ENCODE data around the gene CAMTA1.

The CAMTA1 gene

DNA sequence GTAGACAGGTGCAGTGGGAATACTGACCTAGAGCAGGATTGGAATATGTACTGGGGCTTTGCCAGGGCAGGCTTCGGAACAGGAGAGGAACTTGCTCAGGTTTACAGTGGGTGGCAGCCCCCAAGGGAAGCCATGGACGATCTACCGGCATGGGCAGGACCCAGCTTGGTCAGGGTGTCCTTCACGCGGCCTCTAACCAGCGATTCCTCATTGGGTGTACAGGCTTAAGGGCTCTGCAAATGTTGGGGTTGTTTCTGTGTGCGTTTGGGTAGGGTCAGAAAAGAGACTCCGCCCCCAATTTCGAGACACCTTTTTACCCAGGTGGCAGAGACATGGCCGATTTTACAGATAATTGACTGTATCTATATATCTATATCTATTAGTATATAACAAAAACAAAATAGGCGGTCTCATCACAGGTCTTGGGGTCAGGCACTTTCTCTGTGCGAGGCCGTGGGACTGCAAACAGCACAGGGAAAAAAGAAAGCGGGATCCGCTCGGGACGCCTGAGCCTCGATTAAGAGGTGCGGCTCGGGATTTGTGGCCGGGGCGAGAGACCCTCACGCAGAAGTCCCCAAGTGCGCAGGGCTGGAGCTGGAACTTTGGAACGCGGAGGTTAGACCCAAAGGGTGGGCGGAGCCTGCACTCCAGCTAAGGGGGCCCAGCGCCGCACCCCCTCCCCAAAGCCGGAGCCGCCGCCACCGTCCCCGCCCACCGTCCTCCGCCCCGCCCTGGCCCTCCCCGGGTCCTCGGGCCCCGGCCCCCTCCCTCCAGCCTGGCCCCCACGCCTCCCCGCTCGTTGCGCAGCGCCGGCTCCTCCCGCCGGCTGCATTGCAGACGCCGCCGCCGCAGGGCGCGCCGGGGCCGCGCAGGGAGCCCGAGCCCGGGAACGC lies 918.3 kb downstream of the CAMTA1 start:
- no peak overlapping the region for H3K9ac ChIP-seq (ENCODE audit: low read length)
- H3K36me3 ChIP-seq (ENCODE audit: low read length), result no peaks in the 10 kb centered on the region
- no peaks in the 10 kb centered on the region for H3K79me2 ChIP-seq (ENCODE audit: insufficient read depth, low read length)
- H3K27ac ChIP-seq (ENCODE audit: low read depth, low read length), result no peak overlapping the region
- no peaks in the 10 kb centered on the region for H3K9me2 ChIP-seq (replicated peaks; ENCODE audit: insufficient read depth, low read length)
- H4K20me1 ChIP-seq (ENCODE audit: low read depth, low read length), result no peaks in the 10 kb centered on the region
- H3K9me3 ChIP-seq (ENCODE audit: insufficient read depth, low read length), result no peaks in the 10 kb centered on the region
- no peaks in the 10 kb centered on the region for H3K27me3 ChIP-seq (ENCODE audit: low read length)
- no peak overlapping the region for H2AFZ ChIP-seq (ENCODE audit: low read depth, low read length, severe bottlenecking)
- H3F3A ChIP-seq (ENCODE audit: insufficient read depth), result no peaks in the 10 kb centered on the region
- H3K4me3 ChIP-seq (ENCODE audit: insufficient read depth, low read length, poor library complexity, severe bottlenecking), result no peak overlapping the region
- no peak overlapping the region for H3K4me2 ChIP-seq (ENCODE audit: low read depth, low read length, poor library complexity, severe bottlenecking)
- no peak for TF ChIP-seq EZH2phosphoT487 (conservative IDR thresholded peaks at IDR 0.05; ENCODE audit: low read length)
- TF ChIP-seq, protein P1, sequence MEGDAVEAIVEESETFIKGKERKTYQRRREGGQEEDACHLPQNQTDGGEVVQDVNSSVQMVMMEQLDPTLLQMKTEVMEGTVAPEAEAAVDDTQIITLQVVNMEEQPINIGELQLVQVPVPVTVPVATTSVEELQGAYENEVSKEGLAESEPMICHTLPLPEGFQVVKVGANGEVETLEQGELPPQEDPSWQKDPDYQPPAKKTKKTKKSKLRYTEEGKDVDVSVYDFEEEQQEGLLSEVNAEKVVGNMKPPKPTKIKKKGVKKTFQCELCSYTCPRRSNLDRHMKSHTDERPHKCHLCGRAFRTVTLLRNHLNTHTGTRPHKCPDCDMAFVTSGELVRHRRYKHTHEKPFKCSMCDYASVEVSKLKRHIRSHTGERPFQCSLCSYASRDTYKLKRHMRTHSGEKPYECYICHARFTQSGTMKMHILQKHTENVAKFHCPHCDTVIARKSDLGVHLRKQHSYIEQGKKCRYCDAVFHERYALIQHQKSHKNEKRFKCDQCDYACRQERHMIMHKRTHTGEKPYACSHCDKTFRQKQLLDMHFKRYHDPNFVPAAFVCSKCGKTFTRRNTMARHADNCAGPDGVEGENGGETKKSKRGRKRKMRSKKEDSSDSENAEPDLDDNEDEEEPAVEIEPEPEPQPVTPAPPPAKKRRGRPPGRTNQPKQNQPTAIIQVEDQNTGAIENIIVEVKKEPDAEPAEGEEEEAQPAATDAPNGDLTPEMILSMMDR (IDR thresholded peaks at IDR 0.05; ENCODE audit: insufficient read depth, low read length, poor library complexity, severe bottlenecking), result no peak

DNA sequence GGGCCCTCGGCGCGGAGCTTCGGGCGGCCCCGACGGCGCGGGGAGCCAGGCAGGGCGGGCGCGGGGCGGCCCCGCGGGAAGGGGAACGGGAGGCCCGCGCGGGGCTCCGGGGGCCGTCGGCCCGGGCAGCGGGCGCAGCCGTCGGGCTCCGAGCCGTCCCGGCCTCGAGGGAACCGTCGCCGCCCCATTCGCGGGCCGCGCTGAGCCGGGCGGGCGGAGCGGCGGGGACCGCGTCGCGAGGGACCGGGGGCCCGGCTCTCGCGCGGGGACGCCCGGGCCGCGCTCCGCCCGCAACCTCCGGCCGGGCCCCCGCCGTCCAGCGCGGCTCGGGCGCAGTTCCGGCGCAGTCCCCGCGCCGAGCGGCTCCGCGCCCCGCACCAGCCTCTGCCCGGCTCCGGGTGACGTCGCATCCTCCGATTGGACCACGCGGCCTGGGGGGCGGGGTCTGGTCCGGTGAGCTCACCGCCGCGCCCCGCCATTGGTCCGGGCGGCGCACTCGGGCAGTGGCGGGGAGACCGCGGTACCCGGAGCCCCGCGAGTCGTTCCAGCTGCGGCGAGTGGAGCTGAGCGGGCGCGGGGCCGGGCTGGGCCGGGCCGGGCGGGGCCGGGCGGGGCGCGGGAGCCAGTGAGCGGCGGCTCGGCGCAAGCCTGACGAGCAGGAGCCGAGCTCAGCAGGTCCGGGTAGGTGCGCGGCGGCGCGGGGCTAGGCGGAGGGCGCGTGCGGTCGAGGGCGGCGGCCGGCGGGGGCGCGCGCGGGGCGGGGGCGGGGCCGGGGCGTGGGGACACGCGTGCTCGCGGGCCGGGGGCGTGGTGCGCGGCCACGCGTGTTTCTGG lies 919.2 kb downstream of the CAMTA1 start:
- H3K4me3 ChIP-seq (ENCODE audit: insufficient read depth, low read length, poor library complexity, severe bottlenecking), result no peak overlapping the region
- H3K79me2 ChIP-seq (ENCODE audit: insufficient read depth, low read length), result no peaks in the 10 kb centered on the region
- no peak for TF ChIP-seq EZH2phosphoT487 (conservative IDR thresholded peaks at IDR 0.05; ENCODE audit: low read length)
- TF ChIP-seq, protein P1 (IDR thresholded peaks at IDR 0.05; ENCODE audit: insufficient read depth, low read length, poor library complexity, severe bottlenecking), result no peak
- H3K9me3 ChIP-seq (ENCODE audit: insufficient read depth, low read length), result no peaks in the 10 kb centered on the region
- no peaks in the 10 kb centered on the region for H3F3A ChIP-seq (ENCODE audit: insufficient read depth)
- no peaks in the 10 kb centered on the region for H4K20me1 ChIP-seq (ENCODE audit: low read depth, low read length)
- no peak overlapping the region for H2AFZ ChIP-seq (ENCODE audit: low read depth, low read length, severe bottlenecking)
- H3K27me3 ChIP-seq (ENCODE audit: low read length), result no peaks in the 10 kb centered on the region
- H3K9me2 ChIP-seq (replicated peaks; ENCODE audit: insufficient read depth, low read length), result no peaks in the 10 kb centered on the region
- no peak overlapping the region for H3K27ac ChIP-seq (ENCODE audit: low read depth, low read length)
- no peaks in the 10 kb centered on the region for H3K36me3 ChIP-seq (ENCODE audit: low read length)
- H3K4me2 ChIP-seq (ENCODE audit: low read depth, low read length, poor library complexity, severe bottlenecking), result no peak overlapping the region
- H3K9ac ChIP-seq (ENCODE audit: low read length), result no peak overlapping the region

DNA sequence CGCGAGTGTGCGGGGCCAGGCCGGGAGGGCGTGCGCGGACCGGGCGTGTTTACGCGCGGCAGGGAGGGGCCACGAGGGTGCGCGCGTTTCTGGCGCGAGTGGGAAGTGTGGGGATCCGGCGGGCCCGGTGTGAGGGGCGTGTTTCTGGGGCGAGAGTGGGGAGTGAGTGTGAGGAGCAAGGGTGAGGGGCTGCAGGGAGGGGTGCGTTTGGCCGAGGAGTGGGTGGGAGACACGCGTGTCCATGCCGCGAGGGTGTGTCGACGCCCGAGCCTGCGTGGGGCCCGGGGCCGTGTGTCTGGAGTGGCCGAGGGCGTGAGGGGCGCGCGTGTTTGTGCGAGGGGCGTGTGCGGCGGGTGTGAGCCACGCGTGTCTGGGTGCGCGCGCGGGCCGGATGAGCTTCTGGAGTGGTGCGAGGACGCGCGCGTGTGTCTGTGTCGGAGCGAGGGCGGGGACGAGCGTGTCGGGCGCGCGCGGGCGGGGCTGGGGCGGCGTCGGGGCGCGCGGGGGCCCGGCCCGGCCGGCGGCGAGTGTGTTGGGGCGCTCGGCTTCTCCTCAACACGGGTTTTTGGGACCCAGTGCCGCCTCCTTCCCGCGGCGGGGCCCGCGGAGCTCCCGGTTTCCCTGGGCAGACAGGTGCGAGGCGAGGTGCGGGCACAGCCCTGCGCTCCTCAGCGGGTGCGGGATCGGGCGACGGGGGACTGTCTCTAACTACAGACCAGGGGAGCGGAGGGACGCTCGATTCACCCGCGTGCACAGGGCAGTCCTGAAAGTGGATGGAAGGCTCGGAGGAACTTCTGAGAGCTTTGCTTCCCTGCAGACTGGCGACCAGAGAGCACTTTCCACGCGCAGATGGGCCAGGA lies 920.0 kb downstream of the CAMTA1 start:
- Histone ChIP-seq H3K36me3 (ENCODE audit: low read length) (no peaks in the 10 kb centered on the region), H3K9ac (ENCODE audit: low read length) (no peak overlapping the region), H4K20me1 (ENCODE audit: low read depth, low read length) (no peaks in the 10 kb centered on the region), H3K27ac (ENCODE audit: low read depth, low read length) (no peak overlapping the region), H2AFZ (ENCODE audit: low read depth, low read length, severe bottlenecking) (no peak overlapping the region), H3K79me2 (ENCODE audit: insufficient read depth, low read length) (no peaks in the 10 kb centered on the region), H3F3A (ENCODE audit: insufficient read depth) (no peaks in the 10 kb centered on the region), H3K9me2 (replicated peaks; ENCODE audit: insufficient read depth, low read length) (no peaks in the 10 kb centered on the region), H3K27me3 (ENCODE audit: low read length) (no peaks in the 10 kb centered on the region), H3K4me3 (ENCODE audit: insufficient read depth, low read length, poor library complexity, severe bottlenecking) (no peak overlapping the region), H3K9me3 (ENCODE audit: insufficient read depth, low read length) (no peaks in the 10 kb centered on the region), H3K4me2 (ENCODE audit: low read depth, low read length, poor library complexity, severe bottlenecking) (no peak overlapping the region)
- TF ChIP-seq, protein P1 (IDR thresholded peaks at IDR 0.05; ENCODE audit: insufficient read depth, low read length, poor library complexity, severe bottlenecking), result no peak
- TF ChIP-seq EZH2phosphoT487 (conservative IDR thresholded peaks at IDR 0.05; ENCODE audit: low read length), result no peak

Measured in SU-DHL-6 (cell line).